ENCODE results near the gene WWP2.

The WWP2 gene

DNA sequence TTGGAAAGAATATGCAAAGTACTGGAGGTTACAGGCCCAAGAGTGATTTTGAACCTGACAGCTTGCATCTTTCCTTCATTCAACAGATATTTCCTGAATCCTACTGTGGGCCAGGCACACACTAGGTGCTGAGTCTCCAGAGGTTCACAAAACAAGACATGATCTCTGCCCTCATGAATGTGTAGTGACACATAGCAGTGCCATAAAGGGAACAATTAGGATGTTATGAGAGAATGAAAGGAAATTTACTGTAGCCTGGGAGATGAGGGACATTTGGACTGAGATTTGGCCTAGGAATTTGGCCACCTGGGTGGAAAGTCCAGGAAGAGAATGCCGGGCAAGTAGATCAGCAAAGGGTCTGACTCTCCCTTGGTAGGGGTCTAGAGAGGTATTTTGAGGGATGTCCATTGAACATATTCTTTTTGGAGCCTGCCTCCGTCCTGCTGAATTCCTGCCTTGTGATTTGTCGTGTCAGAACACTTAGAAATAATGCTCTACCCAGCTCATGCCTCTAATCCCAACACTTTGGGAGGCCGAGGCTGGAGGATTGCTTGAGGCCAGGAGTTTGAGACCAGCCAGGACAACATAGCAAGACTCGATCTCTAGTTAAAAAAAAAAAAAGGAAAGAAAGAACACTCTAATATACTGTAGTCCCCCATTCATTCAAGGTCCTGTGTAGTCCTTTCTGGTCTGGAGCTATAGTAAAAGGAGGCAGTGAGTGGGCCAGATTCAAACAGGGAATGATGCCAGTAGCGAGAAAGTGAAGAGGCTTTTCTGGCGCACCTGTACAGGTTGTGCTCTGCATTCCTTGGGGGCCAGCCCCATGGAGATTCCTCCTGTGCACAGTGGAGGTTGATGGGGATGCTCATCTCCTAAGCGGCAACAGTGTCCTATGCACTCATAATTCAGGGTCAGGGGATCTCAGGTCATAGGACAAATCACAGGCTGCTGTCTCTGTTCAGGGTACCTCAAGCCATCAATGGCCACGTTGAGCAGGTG lies 98.4 kb downstream of the WWP2 start:
- DNase-seq: no peak

- no peak for DNase-seq
Measured at GRCh38 chr16:69861292-69862030, 99.3 kb downstream of the WWP2 start.

GRCh38 chr16:69863401-69864281 lies 101.5 kb downstream of the WWP2 start:
- no peak for DNase-seq

- DNase-seq: no peak
Measured at GRCh38 chr16:69865701-69866100, 103.6 kb downstream of the WWP2 start.

GRCh38 chr16:69867784-69868560 lies 105.8 kb downstream of the WWP2 start:
- DNase-seq: no peak

GRCh38 chr16:69870761-69871160 lies 108.6 kb downstream of the WWP2 start:
- no peak for DNase-seq

DNA sequence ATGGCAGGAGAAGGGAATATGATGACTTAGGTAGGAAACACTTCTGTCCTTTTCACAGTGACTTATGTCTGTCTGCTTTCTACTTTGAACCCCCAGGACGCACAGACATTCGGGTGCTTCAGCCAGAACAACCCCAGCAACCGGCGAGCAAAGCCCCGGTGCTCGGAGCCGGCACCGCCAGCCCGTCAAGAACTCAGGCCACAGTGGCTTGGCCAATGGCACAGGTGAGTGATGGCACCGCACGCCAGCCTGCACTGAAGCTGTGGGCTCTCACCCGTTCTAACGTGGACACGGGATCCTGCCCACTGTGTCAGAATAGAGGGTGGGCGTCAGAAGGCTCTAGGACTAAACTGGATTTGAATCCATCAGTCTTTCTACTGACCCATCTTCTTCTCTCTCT lies 109.6 kb downstream of the WWP2 start:
- DNase-seq: no peak

DNA sequence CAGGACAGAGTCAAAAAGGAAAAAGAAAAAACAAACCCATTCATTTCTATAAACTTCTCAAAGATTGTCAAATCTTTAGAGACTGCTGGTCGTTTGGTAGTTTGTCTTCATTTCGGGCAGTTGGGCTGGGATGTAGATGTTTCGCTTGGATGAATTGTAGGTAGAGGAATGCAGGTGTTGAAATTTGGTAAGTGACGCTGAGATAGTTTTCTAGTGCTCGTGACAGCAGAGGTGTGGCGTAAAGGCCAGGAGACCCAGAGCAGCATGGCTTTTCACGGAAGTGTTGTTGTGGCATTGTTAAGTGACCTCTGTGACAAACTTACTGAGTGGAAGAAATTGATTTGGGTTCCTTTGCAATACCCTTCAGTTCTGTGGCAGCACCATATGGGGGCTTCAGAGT lies 110.8 kb downstream of the WWP2 start:
- no peak for DNase-seq

GRCh38 chr16:69873783-69874182 lies 111.7 kb downstream of the WWP2 start:
- DNase-seq: no peak

DNA sequence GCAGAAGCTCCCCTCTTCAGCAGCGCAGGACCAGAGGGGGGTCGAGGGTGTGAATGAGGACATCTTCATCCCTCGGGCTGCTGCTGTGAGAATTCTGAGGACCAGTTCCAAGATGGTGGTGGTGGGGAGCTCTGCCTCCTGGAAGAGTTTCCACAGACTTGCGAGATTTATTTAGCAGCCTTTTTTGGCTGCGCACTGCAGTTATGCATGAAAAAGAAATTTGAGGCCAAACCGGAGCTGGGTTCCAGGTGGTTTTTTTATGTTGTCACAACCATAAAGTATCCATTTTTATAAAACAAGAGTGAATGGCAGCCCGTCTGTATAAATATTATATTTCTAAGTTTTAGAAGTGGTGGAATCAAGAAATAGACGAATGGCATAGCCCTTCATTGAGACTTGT lies 112.1 kb downstream of the WWP2 start:
- DNase-seq: no peak

DNA sequence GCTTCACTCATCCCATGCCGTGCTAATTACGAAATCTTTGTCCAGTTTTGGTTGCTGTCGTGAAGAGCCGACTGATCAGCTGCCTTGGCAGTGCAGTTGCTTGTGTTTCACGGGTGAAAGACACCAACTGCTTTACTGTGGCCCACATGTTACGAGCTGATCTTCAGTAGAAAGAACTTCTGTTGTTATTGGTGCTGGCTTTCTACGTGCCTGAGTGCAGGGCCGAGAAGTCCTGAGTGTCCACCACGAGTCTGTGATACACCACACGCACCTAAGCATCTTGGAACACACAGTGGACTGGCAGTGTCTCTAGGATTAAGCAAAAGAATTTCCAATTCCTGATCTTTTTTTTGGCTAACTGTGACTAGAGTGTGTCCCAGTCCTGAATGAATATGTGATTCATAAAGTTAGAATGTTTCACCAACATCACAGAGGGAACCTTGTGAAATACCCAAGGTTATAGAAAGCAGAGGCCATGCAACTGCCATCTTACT lies 118.6 kb downstream of the WWP2 start:
- no peak for DNase-seq

- no peak for DNase-seq
Measured at GRCh38 chr16:69881141-69881540, 119.0 kb downstream of the WWP2 start.

- no peak for DNase-seq
Measured at GRCh38 chr16:69883744-69884143, 121.6 kb downstream of the WWP2 start.

DNA sequence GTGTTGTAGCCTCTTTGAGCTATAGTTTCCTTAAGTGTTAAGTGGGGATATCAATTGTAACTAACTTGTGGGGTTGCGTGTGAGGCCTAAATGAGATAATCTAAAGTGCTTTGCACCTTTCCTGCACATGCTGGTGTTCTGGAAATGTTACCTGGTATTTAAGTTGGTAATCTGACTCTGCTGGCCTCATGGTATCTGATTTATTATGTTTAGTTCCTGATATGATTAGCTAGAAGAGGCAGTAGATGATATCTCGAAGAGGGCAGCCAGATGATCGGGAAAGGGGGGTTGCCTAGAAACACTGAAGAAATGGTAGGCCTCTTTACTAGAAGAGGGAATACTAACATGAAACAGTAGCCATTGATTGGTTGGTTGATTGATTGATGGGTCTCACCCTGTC lies 123.6 kb downstream of the WWP2 start:
- DNase-seq: no peak

DNA sequence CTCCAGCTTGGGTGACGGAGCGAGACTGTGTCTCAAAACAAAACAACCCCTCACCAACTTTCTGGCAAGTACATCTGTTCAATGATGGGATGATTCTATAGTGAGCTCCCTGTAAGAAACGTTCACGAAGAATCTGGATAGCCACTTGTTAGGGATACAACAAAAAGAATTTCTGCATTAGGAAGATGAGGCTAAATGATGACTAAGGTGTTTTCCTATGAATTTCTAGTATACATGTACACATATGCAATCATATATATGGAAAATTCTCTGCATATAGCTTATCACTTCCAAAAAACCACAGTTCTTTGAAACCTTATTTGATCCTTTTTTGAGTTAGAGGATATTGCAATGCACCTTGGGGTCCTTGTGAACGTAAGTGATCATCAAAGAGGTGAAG lies 124.6 kb downstream of the WWP2 start:
- DNase-seq: no peak

DNA sequence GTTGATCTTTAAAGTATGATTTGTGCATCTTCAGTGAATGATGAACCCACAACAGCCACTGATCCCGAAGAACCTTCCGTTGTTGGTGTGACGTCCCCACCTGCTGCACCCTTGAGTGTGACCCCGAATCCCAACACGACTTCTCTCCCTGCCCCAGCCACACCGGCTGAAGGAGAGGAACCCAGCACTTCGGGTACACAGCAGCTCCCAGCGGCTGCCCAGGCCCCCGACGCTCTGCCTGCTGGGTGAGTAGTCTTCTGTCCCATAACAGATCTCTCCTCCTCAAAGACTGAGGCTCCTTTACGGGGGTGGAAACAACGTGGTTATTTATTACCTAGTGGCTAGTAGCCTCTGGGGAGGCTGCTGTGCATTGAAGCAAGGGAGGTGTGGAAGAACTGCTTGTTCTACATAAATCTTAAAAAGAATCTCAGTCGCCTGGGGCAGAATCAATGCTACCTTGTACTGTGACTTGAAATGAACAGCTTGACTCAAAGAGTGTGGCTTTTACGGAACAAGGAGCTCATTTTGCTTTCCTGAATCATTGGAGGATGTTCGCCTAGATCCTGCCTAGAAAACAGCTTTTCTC lies 126.0 kb downstream of the WWP2 start:
- no peak for DNase-seq

GRCh38 chr16:69889295-69889964 lies 127.3 kb downstream of the WWP2 start:
- no peak for DNase-seq

DNA sequence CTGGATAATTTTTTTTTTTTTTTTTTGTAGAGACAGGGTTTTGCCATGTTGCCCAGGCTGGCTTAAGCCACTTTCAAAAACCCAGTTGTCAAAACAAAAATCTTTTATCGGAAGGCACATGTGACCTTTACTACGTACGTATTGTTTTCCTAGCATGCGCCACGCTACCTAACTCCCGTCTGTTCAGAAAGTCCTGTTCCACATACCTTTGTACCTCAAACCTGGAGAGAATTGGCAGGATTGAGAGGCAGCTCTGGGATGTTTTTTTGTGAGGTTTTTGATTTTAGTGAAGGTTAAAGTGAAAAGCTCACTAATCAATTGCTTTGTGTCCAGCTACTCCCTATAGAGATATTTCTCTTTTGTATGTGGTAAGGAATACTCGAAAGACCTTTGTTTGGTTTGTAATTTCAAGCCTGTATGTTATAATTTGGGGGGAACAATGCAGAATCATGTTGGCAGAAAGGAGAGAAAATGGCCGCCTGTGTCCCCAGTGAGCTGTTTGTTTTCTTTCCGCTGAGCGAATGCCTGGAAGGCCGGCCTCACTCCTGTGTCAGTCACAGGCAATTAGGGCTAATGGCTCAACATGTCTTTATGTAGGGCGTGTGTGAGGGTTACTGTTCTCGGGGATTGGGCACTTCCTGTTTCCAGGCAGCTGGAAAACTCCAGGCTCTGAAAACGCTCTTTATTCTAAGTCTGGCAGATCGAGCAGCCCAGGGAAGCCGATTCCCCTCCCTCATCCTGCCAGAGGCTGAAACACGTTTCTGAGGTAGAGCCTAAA lies 128.2 kb downstream of the WWP2 start:
- no peak for DNase-seq

- no peak for DNase-seq
Measured at GRCh38 chr16:69890892-69891282, 128.8 kb downstream of the WWP2 start.

GRCh38 chr16:69892378-69892777 lies 130.2 kb downstream of the WWP2 start:
- no peak for DNase-seq
